Thyroid gland (tissue), 4 donors: ENCODE data around the gene BSN.

ENCODE experiments used
- CTCF ChIP-seq, 6 experiments: fragments of 200-600 bp in 3 of 6; fragments of 450-650 bp in 3 of 6; sonication (generic) in 3 of 6; IDR thresholded peaks; one replicate each; pipeline ENCODE4 v1.5.1; 2016 to 2019; ENCODE audit warnings: antibody characterized with exemption in 6 of 6, mild to moderate bottlenecking in 2 of 6, inconsistent platforms in 1 of 6, moderate library complexity in 1 of 6
- POLR2A ChIP-seq, 2 donors: fragments of 450-650 bp; IDR thresholded peaks; one replicate each; pipeline ENCODE4 v1.6.1; 2017; ENCODE audit warnings: antibody characterized with exemption in 2 of 2, mild to moderate bottlenecking in 2 of 2, moderate library complexity in 1 of 2

- TF ChIP-seq CTCF (IDR thresholded peaks at IDR 0.05), result no peak
- no peak for TF ChIP-seq POLR2A (IDR thresholded peaks at IDR 0.05)
Observed at GRCh38 chr3:49670940-49671290, 116.6 kb downstream of the BSN start.
